HUES48 (cell line): ENCODE results near the gene NTNG1.

ENCODE experiments used
- H3K27ac ChIP-seq: one replicate; pipeline ENCODE4 v1.7.0; 2013; ENCODE audit warnings: low read depth, low read length, inconsistent platforms
- H3K27me3 ChIP-seq: 2 replicates; pipeline ENCODE4 v1.6.1; 2013; ENCODE audit warnings: mild to moderate bottlenecking, low read length; ENCODE audit not compliant: control insufficient read depth, insufficient read depth
- H3K36me3 ChIP-seq: 2 replicates; pipeline ENCODE4 v1.6.1; 2013; ENCODE audit warnings: low read length; ENCODE audit not compliant: control insufficient read depth, insufficient read depth
- H3K4me1 ChIP-seq: 2 replicates; pipeline ENCODE4 v1.6.1; 2013; ENCODE audit warnings: mild to moderate bottlenecking, low read length; ENCODE audit not compliant: control insufficient read depth, insufficient read depth
- H3K4me3 ChIP-seq: 2 replicates; pipeline ENCODE4 v1.5.1; 2013; ENCODE audit warnings: mild to moderate bottlenecking, low read depth, low read length
- H3K9ac ChIP-seq: 2 replicates; pipeline ENCODE4 v1.6.1; 2013; ENCODE audit warnings: mild to moderate bottlenecking, low read depth, low read length, moderate library complexity
- H3K9me3 ChIP-seq: 2 replicates; pipeline ENCODE4 v1.6.1; 2013; ENCODE audit warnings: low read length; ENCODE audit not compliant: control insufficient read depth, insufficient read depth

Gene NTNG1

DNA sequence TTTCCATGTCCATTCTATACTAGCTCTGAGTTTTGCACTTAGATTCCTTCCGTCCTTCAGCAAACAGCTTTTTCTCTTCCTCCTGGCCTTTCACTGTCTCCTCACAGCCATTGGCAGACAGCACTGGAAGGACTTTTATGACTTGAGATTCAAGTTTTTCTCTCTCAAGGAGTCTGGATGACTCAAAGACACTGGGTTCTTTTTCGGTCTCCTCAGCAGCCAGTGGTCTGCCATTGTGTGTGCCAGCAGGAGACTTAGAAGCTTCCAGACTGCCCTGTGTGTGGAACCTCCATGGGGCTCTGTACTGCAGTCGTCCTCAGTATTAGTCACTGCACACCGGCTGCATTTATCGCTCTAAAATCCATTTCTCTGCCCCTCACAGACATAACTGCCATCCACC is 30.5 kb downstream of the NTNG1 start:
- Histone ChIP-seq H3K4me1 (peaks cover 40% of the 10 kb centered on the region), H3K27ac (no peak overlapping the region), H3K9ac (no peak overlapping the region), H3K27me3 (no peaks in the 10 kb centered on the region), H3K4me3 (no peak overlapping the region), H3K36me3 (no peaks in the 10 kb centered on the region), H3K9me3 (no peaks in the 10 kb centered on the region)

DNA sequence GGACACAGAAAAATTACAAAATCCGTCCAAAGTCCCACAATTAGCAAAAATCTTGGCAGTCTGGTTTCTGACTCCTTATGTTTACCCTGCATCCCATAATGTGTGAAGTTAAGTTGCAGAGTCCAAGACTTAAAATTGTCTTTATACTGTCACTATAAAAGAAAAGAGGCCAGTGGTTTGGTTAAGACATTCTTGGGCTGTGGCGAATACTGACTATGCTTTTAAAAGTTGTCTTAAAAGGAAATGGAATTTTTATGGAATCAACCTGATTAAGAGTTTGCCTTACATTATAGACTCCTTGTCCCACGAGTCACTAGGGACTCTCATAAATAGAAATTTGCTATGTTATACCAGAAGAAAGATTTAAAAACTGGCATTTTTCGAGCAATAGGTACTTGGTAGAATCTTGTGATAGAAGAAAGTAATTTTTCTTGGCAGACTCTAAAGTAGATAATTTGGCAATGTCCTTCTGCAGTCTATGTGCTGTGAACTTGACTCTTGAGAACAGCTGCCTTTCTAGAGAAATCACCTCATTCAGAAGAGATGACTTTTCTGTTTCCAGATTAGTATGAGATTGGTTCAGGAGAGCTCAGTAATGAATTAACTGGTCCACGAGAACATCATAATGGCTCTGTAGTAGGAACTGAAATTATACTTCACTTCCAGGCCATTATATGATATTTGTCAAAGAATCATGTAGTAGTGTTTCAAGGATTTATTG is 31.8 kb downstream of the NTNG1 start:
- Histone ChIP-seq H3K4me1 (peaks cover 41% of the 10 kb centered on the region), H3K27ac (no peak overlapping the region), H3K36me3 (no peaks in the 10 kb centered on the region), H3K9me3 (no peaks in the 10 kb centered on the region), H3K27me3 (no peaks in the 10 kb centered on the region), H3K4me3 (no peak overlapping the region), H3K9ac (no peak overlapping the region)

DNA sequence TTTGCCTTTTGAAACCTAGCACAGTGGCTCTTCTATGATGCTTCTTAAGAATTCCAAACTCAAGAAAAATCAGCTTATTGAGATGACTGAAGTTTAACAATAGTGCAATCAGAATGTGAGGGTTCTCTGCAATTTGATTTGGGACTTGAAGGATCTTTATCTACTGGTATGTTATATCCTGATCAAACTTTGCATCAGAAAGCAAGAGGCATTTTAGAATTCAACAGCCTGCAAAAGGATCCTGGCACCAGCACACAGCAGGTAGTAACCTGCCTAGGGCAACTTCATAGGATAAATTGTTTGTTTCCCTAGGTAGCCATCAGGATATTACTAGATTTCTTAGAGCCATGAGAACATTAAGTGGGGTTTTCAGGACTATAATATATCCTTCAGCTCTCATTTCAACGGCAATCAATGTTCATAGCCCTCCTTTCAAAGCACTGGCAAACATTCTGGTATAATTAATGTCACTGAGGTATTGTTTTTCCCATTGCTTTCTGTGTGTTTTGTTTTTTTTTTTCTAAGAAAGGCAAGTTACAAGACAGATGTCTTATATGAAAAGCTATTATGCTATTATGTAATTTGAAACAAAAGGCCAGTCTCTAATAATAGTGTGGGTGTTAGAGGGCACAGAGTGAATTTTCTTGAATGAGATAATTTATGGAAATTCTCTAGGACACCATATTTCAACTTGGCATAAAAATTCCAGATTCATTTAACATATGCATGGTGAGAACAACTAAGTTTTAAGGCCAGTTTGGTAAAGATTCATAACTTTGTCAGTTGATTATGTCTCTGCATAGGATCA is 34.5 kb downstream of the NTNG1 start:
- H3K27ac ChIP-seq: no peak overlapping the region
- H3K4me3 ChIP-seq: no peak overlapping the region
- no peaks in the 10 kb centered on the region for H3K9me3 ChIP-seq
- no peak overlapping the region for H3K9ac ChIP-seq
- no peaks in the 10 kb centered on the region for H3K27me3 ChIP-seq
- no peaks in the 10 kb centered on the region for H3K36me3 ChIP-seq
- H3K4me1 ChIP-seq: peaks cover 59% of the 10 kb centered on the region

- peak overlapping the region; percentile 78 for H3K27ac ChIP-seq
- H3K9ac ChIP-seq: peak overlapping the region; percentile 27; the same call in 1 of the 2 replicates
- H3K36me3 ChIP-seq: no peaks in the 10 kb centered on the region
- H3K9me3 ChIP-seq: no peaks in the 10 kb centered on the region
- H3K4me1 ChIP-seq: peaks cover 61% of the 10 kb centered on the region
- H3K4me3 ChIP-seq: peak overlapping the region; percentile 38
- H3K27me3 ChIP-seq: no peaks in the 10 kb centered on the region
These were observed 40.6 kb downstream of the NTNG1 start for GRCh38 chr1:107181253-107181969.

DNA sequence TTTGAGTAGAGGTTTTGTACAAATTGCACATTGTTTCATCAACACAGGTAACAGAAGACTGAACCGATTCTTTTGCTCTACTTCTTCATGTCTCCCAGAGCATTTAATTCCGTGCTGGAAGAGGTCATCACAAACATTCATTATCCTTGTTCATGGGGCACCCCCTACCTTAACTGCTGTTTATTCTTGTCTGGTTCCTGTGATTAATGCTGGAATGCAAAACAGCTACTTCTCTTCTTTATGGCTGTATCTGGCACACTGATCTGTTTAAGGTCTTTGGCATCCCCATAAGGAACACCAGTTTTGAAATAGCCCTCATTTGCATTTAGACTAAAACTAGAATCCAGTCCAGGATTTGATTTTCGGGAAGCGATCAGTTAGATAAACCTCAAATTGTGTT is 42.2 kb downstream of the NTNG1 start:
- Histone ChIP-seq H3K4me3 (no peak overlapping the region), H3K4me1 (peaks cover 64% of the 10 kb centered on the region), H3K27ac (no peak overlapping the region), H3K9ac (no peak overlapping the region), H3K36me3 (no peaks in the 10 kb centered on the region), H3K9me3 (no peaks in the 10 kb centered on the region), H3K27me3 (no peaks in the 10 kb centered on the region)

- Histone ChIP-seq H3K9me3 (no peaks in the 10 kb centered on the region), H3K4me1 (peaks cover 53% of the 10 kb centered on the region), H3K9ac (no peak overlapping the region), H3K27ac (no peak overlapping the region), H3K36me3 (no peaks in the 10 kb centered on the region), H3K27me3 (no peaks in the 10 kb centered on the region), H3K4me3 (no peak overlapping the region)
These were observed 44.0 kb downstream of the NTNG1 start for GRCh38 chr1:107184888-107185287.

DNA sequence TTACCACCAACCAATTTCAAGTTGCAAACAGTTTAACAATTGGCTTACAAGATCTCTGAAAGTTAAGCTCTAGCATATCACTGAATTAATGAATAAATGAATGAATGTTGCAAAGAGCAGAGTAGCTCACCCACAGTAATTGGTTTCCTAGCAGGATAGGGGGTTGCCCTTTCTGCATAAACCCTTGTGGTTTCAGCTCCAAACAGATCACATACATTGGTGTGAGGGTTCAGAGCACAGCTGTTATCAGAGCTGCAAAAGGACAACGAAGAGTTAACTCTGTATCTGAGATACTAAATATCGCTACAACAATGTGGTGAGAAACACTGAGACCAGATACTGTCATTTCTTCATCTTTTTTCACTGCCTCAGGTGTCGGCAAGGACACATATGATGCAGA is 46.6 kb downstream of the NTNG1 start:
- no peak overlapping the region for H3K4me3 ChIP-seq
- no peak overlapping the region for H3K27ac ChIP-seq
- H3K9me3 ChIP-seq: no peaks in the 10 kb centered on the region
- H3K36me3 ChIP-seq: no peaks in the 10 kb centered on the region
- H3K9ac ChIP-seq: no peak overlapping the region
- H3K4me1 ChIP-seq: peaks cover 29% of the 10 kb centered on the region
- no peaks in the 10 kb centered on the region for H3K27me3 ChIP-seq

DNA sequence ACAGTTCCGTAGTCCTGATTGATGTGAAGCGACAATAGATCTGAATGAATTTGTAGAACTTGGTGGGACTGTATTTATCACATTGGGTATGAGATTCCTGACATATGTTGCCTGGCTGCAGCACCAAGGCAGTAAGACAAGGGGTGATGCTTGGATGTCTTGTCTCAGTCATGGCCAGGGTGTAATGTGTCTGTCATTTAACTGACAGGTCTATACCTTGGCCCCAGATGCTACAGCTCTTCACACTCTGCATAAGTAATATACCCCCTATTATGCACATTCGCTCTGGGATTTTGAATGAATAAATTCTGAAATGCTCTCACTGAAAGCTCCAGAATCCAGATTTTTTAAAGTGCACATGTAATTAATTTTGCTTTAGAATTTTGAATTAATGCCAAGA is 47.3 kb downstream of the NTNG1 start:
- Histone ChIP-seq H3K27me3 (no peaks in the 10 kb centered on the region), H3K4me1 (peaks cover 22% of the 10 kb centered on the region), H3K4me3 (no peak overlapping the region), H3K36me3 (no peaks in the 10 kb centered on the region), H3K27ac (no peak overlapping the region), H3K9ac (no peak overlapping the region), H3K9me3 (no peaks in the 10 kb centered on the region)

- no peak overlapping the region for H3K9ac ChIP-seq
- no peaks in the 10 kb centered on the region for H3K36me3 ChIP-seq
- H3K27ac ChIP-seq: no peak overlapping the region
- no peaks in the 10 kb centered on the region for H3K9me3 ChIP-seq
- no peak overlapping the region for H3K4me3 ChIP-seq
- no peaks in the 10 kb centered on the region for H3K27me3 ChIP-seq
- H3K4me1 ChIP-seq: peaks cover 35% of the 10 kb centered on the region
These were observed 53.5 kb downstream of the NTNG1 start for GRCh38 chr1:107194380-107194779.

DNA sequence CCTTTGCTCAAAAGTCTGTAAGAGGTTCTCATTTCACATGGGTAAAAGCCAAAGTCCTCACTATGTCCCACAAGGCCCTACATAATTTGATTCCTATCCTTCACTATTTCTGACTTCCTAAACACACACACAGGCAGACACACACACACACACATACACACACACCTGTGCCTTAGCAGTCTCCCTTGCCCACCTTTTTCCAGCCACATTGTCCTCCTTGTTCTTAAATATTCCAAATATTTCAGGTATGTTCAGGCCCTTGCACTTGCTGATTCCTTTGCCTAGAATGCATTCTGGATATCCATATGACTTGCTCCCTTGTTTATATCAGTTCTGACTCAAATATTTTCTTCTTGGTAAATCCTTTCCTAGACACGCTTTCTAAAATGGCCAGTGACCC is 54.6 kb downstream of the NTNG1 start:
- peak overlapping the region; percentile 30 for H3K9ac ChIP-seq
- no peak overlapping the region for H3K4me3 ChIP-seq
- H3K36me3 ChIP-seq: no peaks in the 10 kb centered on the region
- no peaks in the 10 kb centered on the region for H3K9me3 ChIP-seq
- H3K4me1 ChIP-seq: peaks cover 35% of the 10 kb centered on the region
- no peaks in the 10 kb centered on the region for H3K27me3 ChIP-seq
- no peak overlapping the region for H3K27ac ChIP-seq
